Upper lobe of left lung (tissue), 4 donors: ENCODE results near the gene AHI1.

Source experiments
- CTCF ChIP-seq, 6 experiments: fragments of 450-650 bp in 4 of 6; fragments of 200-600 bp in 2 of 6; sonication (generic) in 2 of 6; IDR thresholded peaks; one replicate each; pipeline ENCODE4 v1.5.1; 2016 to 2019; ENCODE audit warnings: antibody characterized with exemption in 6 of 6
- POLR2A ChIP-seq, 4 donors: fragments of 450-650 bp; IDR thresholded peaks; one replicate each; pipeline ENCODE4 v1.5.1; 2016 to 2017; ENCODE audit warnings: antibody characterized with exemption in 4 of 4, mild to moderate bottlenecking in 2 of 4

- TF ChIP-seq CTCF (IDR thresholded peaks at IDR 0.05), result no peak
- no peak for TF ChIP-seq POLR2A (IDR thresholded peaks at IDR 0.05)
These were observed 261.2 kb downstream of the AHI1 start for GRCh38 chr6:135236319-135236718.
